HG03097 (cell line): ENCODE results near the gene TRIO.

Source experiments
- ATAC-seq: cut with Tn5 transposase; IDR thresholded peaks from one replicate; pipeline ENCODE4 v1.9.1; 2021; ENCODE audit not compliant: unreplicated experiment, low FRiP score

Gene TRIO

DNA sequence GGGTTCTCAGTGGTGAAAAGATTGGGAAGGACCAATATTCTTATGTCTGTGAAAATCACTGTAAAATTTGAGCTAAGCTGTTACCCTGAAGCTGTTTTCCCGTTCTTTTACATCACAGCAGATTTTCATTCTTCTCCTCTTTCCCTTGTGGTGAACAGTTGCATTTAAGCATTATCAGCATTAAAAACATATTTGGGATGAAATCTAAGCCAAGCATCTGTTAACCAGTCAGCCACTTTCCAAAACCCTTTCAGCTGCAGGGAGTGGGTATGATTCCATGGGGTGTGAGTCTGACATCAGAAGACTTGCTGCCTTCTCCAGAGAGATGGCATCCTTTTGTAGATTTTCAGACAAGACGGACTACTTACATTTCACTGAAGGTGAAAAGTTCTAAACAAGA is 97.2 kb downstream of the TRIO start:
- ATAC-seq, result no peak

DNA sequence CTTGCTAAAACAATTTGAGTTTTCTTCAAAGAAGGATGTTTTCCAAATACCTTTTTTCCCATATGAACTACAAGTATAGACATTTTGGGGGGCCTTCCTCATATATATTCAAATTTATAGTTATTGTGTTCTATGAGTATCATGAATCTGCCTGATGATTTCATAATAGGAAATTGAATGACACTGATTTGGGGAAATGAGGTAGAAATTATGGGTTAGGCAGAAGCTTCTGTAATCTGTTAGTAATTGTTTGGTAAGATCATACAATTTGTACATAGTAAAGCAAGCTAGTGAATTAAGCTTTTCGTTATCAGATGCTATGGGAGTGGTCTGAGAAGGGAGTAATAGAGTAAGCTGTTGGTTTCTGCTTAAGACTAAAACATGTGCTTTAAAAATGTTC is 98.0 kb downstream of the TRIO start:
- no peak for ATAC-seq

- ATAC-seq, result no peak
Observed at GRCh38 chr5:14242447-14242846, 99.3 kb downstream of the TRIO start.

DNA sequence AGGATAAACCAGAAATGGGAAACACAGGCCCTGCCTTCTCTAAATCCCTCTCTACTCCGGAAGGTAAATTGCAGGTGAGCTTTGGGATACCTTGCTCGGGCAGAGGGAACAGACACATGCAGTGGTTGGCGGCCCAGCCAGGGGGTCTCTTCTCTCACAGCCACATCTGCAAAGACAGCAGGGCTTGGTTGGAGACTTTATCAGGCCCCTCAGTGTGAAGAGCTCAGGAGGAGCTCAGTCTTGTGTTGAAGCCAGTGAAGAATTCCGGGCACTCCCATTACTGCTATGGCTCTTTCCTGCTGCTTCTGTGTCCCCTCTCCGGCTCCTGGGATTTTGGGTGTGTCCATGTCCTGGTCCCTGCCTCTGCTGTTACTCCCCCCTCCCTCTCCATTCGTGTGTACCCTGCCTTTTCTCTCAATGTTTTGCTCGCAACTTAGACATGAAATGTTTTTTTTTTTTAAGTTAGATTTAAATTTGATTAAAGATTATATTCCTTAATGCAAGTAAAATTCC is 99.8 kb downstream of the TRIO start:
- no peak for ATAC-seq

GRCh38 chr5:14243766-14244165 is 100.6 kb downstream of the TRIO start:
- no peak for ATAC-seq

DNA sequence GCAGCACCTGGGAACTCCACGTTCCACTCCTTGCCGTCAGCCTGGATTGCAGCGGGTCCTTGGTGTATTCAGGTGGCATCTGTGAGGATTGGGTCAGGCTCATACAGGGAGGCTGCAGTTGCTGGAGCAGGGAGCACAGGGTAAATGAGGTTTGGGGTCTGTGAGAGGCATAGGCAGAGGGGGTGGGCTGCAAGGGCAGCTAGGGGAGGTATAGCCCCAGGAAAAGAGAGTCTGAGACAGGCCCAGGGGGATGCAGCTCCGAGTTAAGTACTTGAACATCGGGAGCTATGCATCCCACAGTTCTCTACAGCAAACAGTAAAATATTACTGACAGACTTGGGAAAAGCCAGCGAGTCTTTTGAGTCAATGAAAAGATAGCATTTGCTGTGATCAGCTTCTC is 101.6 kb downstream of the TRIO start:
- ATAC-seq, result no peak

GRCh38 chr5:14245132-14245925 is 102.2 kb downstream of the TRIO start:
- ATAC-seq, result no peak

GRCh38 chr5:14246350-14247053 is 103.4 kb downstream of the TRIO start:
- no peak for ATAC-seq

DNA sequence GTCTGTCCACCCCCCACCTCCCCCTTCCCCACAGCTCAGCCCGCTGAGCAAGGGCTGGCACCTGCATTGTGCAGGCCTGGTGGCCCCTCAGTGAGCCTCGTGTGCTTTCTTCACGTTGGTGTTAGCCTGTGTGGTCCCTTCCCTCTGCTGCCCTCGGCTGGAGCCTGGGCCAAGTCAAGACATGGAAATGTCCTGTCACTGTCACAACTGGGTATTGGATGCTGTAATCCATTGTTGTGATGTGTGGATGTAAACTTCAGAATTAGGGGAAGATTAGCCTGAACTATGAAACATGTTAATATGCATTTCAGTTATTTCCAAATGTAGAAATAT is 103.9 kb downstream of the TRIO start:
- no peak for ATAC-seq

- no peak for ATAC-seq
Observed at GRCh38 chr5:14249258-14250082, 106.3 kb downstream of the TRIO start.

DNA sequence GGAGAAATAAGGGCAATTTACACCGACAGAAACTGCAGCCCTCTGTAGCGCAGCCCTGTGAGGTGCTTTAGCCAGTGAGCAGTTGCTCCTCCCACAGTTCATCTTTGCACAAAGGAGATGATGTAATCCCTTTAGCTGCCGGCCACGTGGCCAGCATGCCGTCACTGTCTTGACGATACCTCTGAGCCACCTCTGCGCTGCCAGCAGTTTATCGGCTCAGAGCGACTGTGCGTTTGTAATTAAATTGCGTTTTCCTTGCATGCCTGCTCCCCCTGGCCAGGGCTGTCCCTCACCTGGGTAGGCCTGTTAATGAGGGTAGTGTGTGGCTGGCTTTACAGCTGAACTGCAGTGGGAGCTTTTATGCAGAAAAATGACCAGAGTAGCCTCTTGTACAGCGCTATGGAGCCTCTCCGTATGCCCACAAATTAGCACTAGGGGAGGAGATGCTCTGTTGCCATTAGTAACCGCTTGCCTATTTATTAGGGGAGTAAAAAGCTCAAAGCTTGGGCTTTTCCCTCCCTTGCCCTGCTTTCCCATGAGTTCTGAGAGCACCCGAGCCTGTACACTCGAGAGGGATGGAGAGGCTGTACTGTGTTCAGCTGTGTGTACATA is 107.0 kb downstream of the TRIO start:
- no peak for ATAC-seq

GRCh38 chr5:14250748-14251701 is 107.9 kb downstream of the TRIO start:
- peak; percentile 35 for ATAC-seq

DNA sequence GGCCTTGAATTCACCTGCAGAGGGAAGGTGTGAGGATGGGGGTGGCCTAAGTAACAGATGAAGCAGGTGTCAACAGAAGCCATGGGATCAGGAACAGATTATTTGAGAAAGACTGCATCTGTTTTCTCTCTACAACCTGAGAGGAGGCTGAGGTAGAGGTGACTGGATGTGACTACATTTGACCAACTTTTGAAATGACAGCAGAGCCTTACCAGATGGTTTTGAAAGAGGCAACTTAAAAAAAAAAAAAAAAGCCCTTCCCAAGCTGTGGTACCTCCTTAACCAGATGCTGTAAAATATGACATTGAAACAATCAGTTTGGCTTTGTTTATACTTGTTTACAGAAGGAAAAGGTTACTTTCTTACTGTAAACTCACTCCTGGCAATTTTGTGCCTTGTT is 108.6 kb downstream of the TRIO start:
- ATAC-seq, result peak; percentile 24

GRCh38 chr5:14252793-14253192 is 109.7 kb downstream of the TRIO start:
- no peak for ATAC-seq

DNA sequence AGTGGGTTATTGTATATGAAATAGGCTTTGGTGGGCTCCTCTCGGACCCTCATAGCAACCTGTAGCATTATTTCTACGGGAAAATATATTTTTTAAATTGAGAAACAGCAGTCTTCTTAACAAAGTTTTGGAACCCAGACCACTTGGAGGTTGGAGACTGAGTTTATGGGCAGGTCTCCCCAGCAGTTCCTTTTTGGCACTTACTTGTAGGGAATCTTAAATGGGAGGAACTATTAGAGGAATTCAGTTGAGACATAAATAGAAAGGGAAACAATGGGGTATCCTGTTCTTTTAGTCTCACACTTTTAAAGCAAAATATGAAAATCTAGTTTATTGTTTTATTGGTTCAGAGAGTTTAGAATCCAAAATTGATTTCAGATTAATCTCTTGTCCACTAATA is 111.5 kb downstream of the TRIO start:
- no peak for ATAC-seq

- ATAC-seq, result no peak
Observed at GRCh38 chr5:14256026-14256690, 113.0 kb downstream of the TRIO start.

DNA sequence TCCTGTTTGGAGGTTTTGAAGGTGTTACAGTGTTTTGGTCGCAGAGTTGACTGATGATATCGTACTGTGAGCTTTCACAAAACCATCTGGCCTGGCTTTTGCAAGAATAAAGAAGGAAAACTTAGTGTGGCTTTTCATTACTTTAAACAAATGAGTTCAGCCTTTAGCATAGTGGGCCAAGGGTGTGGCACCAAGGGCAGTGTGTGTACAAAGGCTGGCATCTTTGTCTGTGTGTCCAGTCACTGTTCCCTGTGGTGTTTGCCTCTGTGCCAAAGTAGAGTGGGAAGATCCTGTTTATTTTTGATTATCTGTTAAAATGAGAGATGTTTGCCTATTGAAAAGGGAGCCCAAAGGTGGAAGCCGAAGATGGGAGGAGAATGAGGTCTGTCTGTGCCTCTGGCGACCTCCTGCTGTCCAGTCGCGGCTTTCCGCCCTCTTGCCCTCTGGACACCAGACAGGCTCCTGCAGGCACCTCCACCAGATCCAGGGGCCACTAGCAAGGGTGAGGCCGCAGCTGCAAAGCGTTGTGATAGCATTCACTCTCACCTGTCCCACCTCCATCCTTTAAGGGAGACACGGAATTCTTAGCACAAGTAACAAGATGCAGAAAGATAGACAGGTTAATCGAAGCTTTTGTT is 113.7 kb downstream of the TRIO start:
- ATAC-seq, result no peak

DNA sequence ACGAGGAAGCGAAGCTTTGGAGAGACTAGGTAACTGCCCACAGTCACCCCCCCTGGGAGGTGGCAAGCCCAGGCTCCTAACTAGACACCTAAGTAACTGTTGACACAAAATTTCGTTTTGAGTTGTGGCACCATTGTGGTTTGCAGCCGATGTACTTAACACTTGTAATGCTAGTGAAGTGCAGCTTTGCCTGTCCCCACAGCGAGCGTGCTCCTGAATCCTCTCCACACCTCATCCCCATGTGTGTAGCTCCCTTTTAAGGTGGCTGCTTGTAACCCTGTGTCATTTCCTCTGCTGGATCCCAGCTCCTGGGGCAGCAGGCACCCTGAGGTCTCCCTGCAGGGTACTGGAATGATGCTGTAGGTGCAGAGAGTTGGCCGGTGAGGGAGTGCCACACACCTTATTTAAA is 114.9 kb downstream of the TRIO start:
- peak; percentile 45 for ATAC-seq

- no peak for ATAC-seq
Observed at GRCh38 chr5:14258840-14259239, 115.7 kb downstream of the TRIO start.
